GM21717 (cell line): ENCODE measurements around the gene HSPA1L.
"Not testable (repeated sequence)": the region's sequence is repeated elsewhere in the genome, so short reads cannot be mapped to it uniquely, and the experiment has no call there.

Experiments used
- ATAC-seq: cut with Tn5 transposase; IDR thresholded peaks from one replicate; pipeline ENCODE4 v1.9.1; 2021; ENCODE audit warnings: mild to moderate bottlenecking, moderate library complexity; ENCODE audit not compliant: unreplicated experiment

The HSPA1L gene

DNA sequence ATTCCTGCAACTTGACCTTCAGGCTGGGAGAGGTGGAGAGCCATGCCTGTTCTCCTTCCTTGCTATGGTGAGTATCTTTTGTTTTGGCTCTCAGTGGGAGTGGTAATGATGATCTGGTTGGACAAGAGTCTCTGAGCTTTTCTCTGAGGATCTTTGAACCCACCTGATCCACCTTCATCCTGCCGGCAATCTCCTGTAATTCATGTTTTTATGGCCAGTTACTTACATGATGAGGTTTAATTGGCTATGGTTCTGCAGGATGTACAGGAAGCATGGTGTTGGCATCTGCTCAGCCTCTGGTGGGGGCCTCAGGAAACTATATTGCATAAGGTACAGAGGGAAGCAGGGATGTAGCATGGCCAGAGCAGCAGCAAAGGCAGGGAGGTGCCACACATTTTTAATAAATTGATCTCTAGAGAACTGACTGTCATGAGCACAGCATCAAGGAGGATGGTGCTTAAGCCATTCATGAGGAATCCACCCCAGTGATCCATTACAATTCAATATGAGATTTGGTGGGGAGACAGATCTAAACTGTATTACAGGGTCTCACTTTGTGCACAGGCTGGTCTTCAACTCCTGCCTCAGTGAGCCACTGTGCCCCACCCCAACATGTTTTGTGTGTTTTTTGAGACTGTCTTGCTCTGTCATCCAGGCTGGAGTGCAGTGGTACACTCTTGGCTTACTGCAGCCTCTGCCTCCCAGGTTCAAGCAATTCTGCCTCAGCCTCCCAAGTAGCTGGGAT lies 22.5 kb upstream of the HSPA1L start:
- no peak for ATAC-seq

DNA sequence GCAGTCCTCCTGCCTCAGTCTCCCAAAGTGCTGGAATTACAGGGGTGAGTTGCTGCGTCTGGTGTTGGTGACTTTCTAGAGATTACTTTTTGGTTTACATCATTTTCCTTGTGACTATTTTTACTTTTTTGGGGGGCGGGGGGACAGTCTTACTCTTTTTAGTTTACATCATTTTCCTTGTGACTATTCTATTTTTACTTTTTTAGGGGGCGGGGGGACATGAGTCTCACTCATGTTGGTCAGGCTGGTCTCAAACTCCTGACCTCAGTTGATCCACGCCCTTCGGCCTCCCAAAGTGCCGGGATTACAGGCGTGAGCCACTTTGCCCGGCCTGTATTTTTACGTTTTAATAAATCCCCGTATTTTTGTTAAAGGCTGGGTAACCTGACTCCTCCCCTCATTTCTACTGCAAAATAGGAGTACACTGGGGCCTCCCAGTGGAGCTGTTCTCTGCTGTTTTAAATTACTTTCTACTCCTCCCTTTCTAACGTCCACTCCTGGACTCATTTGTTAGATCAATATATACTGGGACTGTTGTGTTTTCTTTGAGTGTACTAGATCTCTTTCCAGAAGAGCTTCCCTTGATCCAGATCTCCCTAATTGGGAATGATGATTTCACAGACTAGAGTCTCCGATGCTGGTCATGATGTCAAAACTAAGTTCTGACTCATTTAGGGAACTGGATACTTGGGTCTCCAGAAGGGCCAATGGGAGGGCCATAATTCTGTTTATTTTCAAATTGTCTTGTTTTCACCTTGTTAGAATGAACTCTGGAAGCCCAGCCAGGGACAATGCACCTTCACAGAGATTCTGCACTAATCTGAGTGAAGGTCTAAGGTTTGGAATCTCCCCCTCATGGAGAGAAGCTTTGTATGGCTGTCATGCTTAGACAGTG lies 21.6 kb upstream of the HSPA1L start:
- no peak for ATAC-seq

DNA sequence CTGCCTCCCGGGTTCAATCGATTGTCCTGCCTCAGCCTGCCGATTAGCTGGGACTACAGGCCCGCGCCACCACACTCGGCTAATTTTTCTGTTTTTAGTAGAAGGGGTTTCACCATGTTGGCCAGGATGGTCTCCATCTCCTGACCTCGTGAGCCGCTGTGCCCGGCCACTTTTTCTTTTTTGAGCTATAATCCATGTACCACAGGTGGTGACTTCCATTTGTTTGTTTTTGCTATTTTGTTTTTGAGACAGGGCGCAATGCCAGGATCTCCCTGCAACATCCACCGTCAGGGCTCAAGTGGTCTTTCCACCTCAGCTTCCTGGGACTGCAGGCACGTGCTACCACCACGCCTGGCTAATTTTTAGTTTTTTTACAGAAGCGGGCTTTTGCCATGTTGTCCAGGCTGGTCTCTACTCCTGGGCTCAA lies 21.0 kb upstream of the HSPA1L start:
- ATAC-seq, result no peak

DNA sequence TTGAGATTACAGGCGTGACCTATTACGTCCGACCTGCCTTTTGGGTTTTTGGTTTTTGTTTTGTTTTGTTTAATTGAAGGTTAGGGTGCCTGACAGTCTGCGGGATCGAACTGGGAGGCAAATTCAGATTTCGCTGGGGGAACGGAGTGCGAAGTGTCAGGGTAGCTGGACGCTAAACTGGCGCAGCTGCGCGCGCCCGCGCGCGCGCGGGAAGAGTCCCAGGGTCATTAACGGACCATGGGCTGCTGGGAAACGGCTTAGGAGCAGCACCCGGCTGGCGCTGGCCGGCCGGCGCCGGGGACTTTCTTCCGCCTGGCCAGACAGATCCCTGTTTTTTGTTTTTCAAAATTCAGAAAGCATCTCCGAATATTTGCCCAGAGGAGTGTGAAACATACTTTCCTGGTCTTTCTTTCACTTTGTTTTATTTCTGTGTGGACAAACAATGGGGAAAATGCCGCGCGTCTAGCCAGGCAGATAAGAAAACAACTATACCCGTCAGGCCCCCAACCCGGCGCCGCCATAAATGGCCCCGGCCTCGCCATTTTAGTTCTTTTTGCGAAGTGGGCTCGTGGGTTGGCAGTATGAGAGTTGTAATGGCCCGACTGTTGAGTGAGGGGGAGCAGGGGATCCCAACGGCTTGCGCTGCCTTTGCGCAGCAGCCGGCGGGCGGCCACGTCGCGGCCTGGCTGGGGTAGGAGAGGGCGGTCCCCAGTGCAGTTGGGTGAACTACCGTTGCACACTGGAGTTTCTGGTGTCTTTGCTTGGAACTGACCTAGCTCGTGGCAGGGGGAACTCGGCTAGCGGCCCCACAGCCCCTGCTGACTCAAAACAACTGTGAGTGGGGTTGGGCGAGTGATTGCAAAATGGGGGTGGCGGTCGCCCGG lies 19.5 kb upstream of the HSPA1L start:
- ATAC-seq, result peak; percentile 31

DNA sequence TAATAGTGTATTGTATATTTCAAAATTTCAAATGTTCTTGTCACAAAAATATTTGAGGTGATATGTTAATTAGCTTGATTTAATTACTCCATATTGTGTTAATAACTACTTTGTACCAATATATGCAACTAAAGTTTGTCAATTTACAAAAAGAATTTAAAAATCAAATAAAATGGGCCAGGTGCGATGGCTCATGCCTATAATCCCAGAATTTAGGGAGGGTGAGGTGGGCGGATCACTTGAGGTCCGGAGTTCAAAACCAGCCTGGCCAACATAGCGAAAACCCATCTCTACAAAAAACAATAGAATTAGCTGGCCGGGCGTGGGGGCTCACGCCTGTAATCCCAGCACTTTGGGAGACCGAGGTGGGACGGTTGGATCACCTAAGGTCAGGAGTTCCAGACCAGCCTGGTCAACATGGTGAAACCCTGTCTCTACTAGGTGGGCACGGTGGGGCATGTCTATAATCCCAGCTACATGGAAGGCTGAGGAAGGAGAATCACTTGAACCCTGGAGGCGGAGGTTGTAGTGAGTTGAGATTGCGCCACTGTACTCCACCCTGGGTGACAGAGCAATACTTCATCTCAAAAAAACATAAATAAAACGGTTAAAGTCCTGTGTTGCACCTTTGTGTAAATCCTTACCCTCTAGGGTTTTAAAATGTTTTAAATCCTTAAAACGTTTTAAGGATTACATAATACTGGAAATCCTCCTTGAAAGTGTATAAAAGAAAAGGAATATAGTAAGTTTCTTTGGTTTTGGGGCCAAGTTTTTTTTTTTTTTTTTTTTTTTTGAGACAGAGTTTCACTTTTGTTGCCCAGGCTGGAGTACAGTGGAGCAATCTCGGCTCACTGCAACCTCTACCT lies 16.5 kb upstream of the HSPA1L start:
- no peak for ATAC-seq

DNA sequence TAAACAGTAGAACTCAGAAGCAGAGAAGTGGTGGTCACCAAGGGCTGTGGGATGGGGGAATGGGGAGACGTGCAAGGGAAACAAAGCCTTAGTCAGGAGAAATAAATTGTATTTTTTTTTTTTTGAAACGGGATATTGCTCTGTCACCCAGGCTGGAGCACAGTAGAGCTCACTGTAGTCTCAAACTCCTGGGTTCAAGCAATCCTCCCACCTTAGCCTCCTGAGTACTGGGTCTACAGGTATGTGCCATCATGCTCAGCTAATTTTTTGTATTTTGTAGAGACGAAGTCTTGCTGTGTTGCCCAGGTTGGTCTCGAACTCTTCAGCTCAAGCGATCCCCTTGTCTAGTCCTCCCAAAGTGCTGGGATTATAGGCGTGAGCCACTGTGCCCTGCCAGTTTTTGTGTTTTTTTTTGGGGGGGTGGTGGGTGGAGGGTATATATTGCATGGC lies 15.8 kb upstream of the HSPA1L start:
- no peak for ATAC-seq

DNA sequence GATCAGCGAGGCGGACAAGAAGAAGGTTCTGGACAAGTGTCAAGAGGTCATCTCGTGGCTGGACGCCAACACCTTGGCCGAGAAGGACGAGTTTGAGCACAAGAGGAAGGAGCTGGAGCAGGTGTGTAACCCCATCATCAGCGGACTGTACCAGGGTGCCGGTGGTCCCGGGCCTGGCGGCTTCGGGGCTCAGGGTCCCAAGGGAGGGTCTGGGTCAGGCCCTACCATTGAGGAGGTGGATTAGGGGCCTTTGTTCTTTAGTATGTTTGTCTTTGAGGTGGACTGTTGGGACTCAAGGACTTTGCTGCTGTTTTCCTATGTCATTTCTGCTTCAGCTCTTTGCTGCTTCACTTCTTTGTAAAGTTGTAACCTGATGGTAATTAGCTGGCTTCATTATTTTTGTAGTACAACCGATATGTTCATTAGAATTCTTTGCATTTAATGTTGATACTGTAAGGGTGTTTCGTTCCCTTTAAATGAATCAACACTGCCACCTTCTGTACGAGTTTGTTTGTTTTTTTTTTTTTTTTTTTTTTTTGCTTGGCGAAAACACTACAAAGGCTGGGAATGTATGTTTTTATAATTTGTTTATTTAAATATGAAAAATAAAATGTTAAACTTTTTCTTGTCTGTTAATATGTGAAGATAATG lies 14.7 kb upstream of the HSPA1L start:
- ATAC-seq, result no peak

DNA sequence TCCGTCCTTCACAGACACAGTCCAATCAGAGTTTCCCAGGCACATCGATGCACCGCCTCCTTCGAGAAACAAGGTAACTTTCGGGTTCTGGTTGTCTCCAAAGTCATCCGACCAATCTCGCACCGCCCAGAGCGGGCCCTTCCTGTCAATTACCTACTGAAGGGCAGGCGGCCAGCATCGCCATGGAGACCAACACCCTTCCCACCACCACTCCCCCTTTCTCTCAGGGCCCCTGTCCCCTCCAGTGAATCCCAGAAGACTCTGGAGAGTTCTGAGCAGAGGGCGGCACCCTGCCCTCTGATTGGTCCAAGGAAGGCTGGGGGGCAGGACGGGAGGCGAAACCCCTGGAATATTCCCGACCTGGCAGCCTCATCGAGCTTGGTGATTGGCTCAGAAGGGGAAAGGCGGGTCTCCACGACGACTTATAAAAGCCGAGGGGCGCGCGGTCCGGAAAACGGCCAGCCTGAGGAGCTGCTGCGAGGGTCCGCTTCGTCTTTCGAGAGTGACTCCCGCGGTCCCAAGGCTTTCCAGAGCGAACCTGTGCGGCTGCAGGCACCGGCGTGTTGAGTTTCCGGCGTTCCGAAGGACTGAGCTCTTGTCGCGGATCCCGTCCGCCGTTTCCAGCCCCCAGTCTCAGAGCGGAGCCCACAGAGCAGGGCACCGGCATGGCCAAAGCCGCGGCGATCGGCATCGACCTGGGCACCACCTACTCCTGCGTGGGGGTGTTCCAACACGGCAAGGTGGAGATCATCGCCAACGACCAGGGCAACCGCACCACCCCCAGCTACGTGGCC lies 12.4 kb upstream of the HSPA1L start, which contains the start of gene HSPA1B:
Gene HSPA1B (plus strand): TSS at position 453 of the 794 bp plus-strand sequence. CDS start 213 bp downstream, at position 666.
- ATAC-seq, result peak; percentile 59

DNA sequence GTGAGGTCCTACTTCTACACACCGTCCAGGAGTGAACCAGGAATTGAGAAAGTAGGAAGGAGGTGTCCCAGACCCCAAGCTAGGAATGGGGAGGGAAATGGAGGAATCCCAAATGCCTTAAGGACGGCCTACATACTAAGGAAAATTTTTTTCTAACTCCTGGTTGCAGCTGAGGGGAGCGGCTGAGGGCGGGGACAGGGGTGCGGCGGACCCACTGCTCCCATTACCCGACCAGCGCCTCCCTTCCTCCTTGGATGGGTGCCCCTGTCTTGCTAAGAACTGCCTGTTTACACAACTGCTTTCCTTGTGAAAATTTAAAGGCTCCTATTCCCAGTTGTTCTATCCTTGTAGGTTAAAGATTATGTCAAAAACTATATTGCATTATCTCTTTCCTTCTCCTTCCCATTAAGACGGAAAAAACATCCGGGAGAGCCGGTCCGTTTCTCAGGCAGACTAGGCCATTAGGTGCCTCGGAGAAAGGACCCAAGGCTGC lies 11.8 kb upstream of the HSPA1L start:
- no peak for ATAC-seq

DNA sequence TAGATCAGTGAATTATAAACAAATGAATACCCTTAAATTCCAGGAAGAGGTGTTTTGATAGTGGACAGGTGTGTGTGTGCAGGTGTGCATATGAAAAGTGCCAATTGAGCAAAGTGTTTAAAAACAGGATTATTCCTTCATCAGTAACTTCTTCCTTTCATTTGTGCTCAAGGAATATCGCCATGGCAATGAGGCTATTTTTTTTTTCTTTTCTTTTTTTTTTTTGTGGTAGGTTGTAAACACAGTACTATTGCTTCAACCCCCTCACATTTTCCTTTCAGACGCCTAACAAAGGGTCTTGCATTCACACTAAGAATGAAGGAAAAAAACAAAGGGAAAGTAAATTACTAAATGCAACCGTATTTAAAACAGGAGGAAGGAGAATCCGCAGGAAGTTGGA lies 10.5 kb upstream of the HSPA1L start:
- no peak for ATAC-seq

DNA sequence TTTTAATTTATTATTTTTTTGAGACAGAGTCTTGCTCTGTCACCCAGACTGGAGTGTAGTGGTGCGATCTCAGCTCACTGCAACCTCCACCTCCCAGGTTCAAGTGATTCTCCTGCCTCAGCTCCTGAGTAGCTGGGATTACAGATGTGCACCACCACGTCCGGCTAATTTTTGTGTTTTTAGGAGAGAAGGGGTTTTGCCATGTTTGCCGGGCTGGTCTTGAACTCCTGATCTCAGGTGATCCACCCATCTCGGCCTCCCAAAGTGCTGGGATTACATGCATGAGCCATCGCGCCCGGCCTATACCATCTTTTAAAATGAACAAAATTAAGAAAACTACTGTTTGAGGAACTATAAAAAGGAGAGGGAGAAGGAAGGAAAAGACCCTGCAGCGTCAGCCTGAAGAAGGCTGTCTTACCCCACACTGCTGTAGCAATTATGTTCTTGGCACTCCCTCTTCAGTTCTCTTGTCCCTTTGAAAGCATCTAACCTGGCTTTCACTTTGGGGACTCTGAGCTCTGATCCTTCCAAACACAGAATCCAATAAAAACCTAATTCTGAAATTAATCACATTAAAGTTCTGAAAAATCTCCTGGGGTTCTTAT lies 8.6 kb upstream of the HSPA1L start:
- ATAC-seq, result not testable (repeated sequence)

DNA sequence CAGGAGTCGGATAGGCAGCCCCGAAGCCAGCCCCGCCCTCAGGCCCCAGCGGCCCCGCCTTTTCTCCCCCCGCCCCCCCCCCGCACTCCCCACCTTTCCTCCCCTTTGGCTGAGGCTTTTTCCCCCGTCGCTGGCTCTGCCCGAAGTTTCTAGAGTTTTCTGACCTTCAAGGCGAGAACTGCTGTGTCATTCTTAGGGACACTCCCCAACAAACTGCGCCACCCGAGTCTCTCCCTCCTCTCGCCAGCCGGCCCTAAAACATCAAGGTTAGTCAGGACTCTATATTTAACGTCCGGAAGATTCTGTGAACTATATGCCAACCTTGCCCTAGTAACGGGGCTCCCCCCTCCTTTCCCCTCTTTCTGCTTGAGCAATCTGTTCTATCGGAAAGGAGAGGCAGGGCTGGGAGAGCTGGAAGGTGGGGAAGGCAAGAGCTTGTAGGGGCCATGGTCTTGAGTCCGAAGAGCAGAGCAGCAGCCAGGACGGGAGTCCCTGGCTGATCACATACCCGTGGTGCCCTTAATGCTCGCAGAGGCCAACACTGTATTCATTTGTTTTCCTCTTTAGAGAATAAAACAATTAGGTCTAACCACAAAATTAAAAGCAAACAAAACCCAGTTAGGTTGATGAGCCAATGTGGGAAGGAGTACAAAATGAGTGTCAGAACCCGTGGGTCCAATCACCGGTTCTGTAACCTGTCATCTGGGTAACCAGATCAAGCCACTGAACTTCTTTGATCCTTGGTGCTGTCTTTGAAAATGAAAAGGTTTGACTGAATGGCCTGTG lies 7.1 kb upstream of the HSPA1L start:
- ATAC-seq, result no peak

DNA sequence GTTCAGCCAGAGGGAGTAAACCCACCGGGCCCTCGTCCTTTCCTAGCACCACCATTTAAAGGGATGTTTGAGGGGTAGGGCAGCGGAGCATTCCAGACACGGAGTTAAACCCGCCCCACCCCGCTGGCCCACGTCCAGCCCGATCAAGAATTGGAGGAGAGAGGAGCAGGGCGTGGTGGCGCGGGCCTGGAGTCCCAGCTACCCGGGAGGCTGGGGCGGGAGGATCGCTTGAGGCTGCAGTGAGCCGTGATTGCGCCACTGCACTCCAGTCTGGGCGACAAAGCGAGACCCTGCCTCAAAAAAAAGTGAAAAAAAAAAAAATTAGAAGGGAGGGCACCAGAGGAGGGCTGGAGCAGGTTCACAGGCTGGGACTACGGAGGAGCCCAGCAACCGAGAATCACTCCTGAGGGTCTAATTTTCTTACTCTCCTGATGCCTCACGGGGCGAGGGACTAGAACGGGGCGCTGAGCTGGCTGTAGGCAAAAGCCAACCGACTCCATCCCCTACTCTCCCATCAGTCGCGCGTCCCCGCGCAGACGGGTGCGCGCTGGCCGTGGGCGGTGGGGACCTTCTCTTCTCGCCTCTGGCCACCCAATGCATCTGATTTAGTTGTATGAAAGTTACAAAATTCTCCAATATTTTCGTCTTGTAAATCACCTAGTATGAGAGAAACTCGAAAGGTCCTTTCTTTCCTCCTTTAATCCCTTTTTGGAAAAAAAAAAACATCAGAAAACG lies 6.4 kb upstream of the HSPA1L start:
- ATAC-seq, result no peak

DNA sequence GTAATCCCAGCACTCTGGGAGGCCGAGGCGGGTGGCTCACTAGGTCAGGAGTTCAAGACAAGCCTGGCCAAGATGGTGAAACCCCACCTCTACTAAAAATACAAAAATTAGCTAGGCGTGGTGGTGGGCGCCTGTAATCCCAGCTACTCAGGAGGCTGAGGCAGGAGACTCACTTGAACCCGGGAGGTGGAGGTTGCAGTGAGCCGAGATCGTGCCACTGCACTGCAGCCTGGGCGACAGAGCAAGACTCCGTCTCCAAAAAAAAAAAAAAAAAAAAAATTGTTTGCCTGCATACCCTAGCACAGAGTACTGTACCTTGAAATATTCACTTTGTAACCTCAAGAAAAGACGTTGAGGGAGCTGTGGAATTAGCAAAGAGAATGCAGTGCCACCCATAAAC lies 5.3 kb upstream of the HSPA1L start:
- not testable (repeated sequence) for ATAC-seq

DNA sequence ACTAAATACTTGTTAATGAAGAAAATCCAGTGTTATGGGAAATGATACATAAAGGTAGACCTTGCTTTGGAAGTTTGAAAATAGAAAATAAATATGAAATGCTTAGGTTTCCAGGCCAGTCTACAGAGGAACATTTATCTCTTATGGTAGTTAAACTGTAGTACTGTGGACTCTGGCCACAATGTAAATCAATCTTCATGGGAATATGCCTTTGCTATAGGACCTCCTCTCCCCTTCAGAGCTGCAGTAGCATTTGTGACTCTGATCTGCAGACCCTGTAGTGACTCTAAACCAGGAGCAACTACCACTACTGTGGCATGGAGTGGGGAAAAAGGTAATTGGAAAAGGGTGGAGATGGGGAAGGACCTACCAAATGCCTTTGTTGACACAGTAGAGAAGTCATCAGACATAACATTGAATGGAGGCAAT lies 4.8 kb upstream of the HSPA1L start:
- no peak for ATAC-seq

DNA sequence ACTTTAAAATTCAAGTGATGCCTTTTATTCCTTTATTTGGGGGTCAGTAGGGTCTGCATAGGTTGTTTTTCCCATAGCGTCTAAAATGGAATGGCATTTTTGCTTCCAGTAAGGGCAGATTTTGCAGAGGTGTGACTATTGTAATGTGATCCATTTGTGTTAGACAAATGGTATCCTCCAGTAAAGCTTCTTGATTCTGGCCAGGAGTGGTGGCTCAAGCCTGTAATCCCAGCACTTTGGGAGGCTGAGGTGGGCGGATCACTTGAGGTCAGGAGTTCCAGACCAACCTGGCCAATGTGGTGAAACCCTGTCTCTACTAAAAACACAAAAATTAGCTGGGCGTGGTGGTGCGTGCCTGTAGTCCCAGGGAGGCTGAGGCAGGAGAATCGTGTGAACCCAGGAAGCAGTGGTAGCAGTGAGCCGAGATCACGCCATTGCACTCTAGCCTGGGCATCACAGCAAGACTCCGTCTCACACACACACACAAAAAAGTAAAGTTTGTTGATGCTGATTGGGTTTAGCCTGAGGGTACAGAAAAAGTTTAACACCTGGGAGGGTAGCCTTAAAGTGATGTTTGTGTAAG lies 2.9 kb upstream of the HSPA1L start:
- ATAC-seq, result not testable (repeated sequence)
